ENCODE data around the gene MLLT3. TPM values are rescaled to one million over a fixed set of nuclear protein-coding genes. Genes with fewer than 3 reads are reported as not detected.
"Not testable (repeated sequence)": the region's sequence is repeated elsewhere in the genome, so short reads cannot be mapped to it uniquely, and the experiment has no call there.

Gene MLLT3
- total RNA-seq, 2 donors from 2014 or later, result 13.1 to 22.0 TPM

- TF ChIP-seq CTCF (IDR thresholded peaks at IDR 0.05), result no peak
- TF ChIP-seq POLR2A (IDR thresholded peaks at IDR 0.05), result no peak
- DNase-seq (ENCODE audit: low spot score), result no peak
- 63% methylated on average over 4 of the region's 4 CpGs for WGBS
- no peak overlapping the region for H3K4me3 ChIP-seq
- no peaks in the 10 kb centered on the region for H3K27me3 ChIP-seq (replicated peaks; ENCODE audit: insufficient read depth)
- H3K9me3 ChIP-seq, result no peaks in the 10 kb centered on the region
- no peaks in the 10 kb centered on the region for H3K4me1 ChIP-seq (replicated peaks)
- intact Hi-C loops (cut with DNase I), result loop anchor here (10.0 kb wide), 1 partner anchor 116 kb away; no protein-coding TSS in a partner anchor
- H3K36me3 ChIP-seq, result no peaks in the 10 kb centered on the region
- no peak overlapping the region for H3K27ac ChIP-seq
Measured at GRCh38 chr9:20591223-20591622, 31.1 kb downstream of the MLLT3 start.

- intact Hi-C loops (cut with DNase I), result no loop called here
- 96% methylated on average over 7 of the region's 7 CpGs for WGBS
- Histone ChIP-seq H3K36me3 (no peaks in the 10 kb centered on the region), H3K4me3 (no peak overlapping the region), H3K27me3 (replicated peaks; ENCODE audit: insufficient read depth) (no peaks in the 10 kb centered on the region), H3K9me3 (no peaks in the 10 kb centered on the region), H3K4me1 (replicated peaks) (peaks cover 2% of the 10 kb centered on the region), H3K27ac (no peak overlapping the region)
- no peak for DNase-seq (ENCODE audit: low spot score)
- TF ChIP-seq CTCF (IDR thresholded peaks at IDR 0.05), result no peak
- no peak for TF ChIP-seq POLR2AphosphoS5 (IDR thresholded peaks at IDR 0.05)
- no peak for TF ChIP-seq POLR2A (IDR thresholded peaks at IDR 0.05)
Measured at GRCh38 chr9:20584968-20585643, 37.2 kb downstream of the MLLT3 start.

- 62% methylated on average over 4 of the region's 4 CpGs for WGBS
- H3K4me1 ChIP-seq (replicated peaks); H3K27me3 ChIP-seq (replicated peaks; ENCODE audit: insufficient read depth); H3K36me3 ChIP-seq; H3K4me3 ChIP-seq; intact Hi-C loops (cut with DNase I); H3K9me3 ChIP-seq; DNase-seq (ENCODE audit: low spot score); H3K27ac ChIP-seq: not testable (repeated sequence)
Measured at GRCh38 chr9:20583088-20583487, 39.2 kb downstream of the MLLT3 start.

GRCh38 chr9:20582150-20582549, 40.1 kb downstream of the MLLT3 start:
- TF ChIP-seq CTCF (IDR thresholded peaks at IDR 0.05), result no peak
- TF ChIP-seq POLR2A (IDR thresholded peaks at IDR 0.05), result no peak
- no peak for TF ChIP-seq POLR2AphosphoS5 (IDR thresholded peaks at IDR 0.05)
- no peak overlapping the region for H3K27ac ChIP-seq
- H3K4me3 ChIP-seq, result no peak overlapping the region
- H3K27me3 ChIP-seq (replicated peaks; ENCODE audit: insufficient read depth), result no peaks in the 10 kb centered on the region
- H3K36me3 ChIP-seq, result no peaks in the 10 kb centered on the region
- DNase-seq (ENCODE audit: low spot score), result no peak
- intact Hi-C loops (cut with DNase I), result no loop called here
- H3K9me3 ChIP-seq, result no peaks in the 10 kb centered on the region
- peaks cover 2% of the 10 kb centered on the region for H3K4me1 ChIP-seq (replicated peaks)
- 90% methylated on average over 3 of the region's 3 CpGs for WGBS

GRCh38 chr9:20580673-20581072, 41.6 kb downstream of the MLLT3 start:
- no peaks in the 10 kb centered on the region for H3K36me3 ChIP-seq
- TF ChIP-seq POLR2AphosphoS5 (IDR thresholded peaks at IDR 0.05), result peak; percentile 33
- no peak for TF ChIP-seq POLR2A (IDR thresholded peaks at IDR 0.05)
- no peak for TF ChIP-seq CTCF (IDR thresholded peaks at IDR 0.05)
- DNase-seq (ENCODE audit: low spot score), result no peak
- H3K4me3 ChIP-seq, result no peak overlapping the region
- WGBS, result 22% methylated on average over 2 of the region's 2 CpGs
- intact Hi-C loops (cut with DNase I), result no loop called here
- H3K4me1 ChIP-seq (replicated peaks), result peaks cover 2% of the 10 kb centered on the region
- H3K9me3 ChIP-seq, result no peaks in the 10 kb centered on the region
- no peaks in the 10 kb centered on the region for H3K27me3 ChIP-seq (replicated peaks; ENCODE audit: insufficient read depth)
- peak overlapping the region in 1 of 2 donors; percentile 11 for H3K27ac ChIP-seq

All from prostate gland (tissue), 2 donors.